WERI-Rb-1 (cell line): ENCODE data around the gene ACTG2.
A peak's percentile ranks its signal among the peaks of the same experiment; 100 is the strongest.

Experiments used
- DNase-seq: peaks from one replicate; pipeline ENCODE4 v3.0.0-alpha.2; 2020
- H3K27ac ChIP-seq: fragments of 250-450 bp; sonication (Bioruptor Pico); 2 replicates; pipeline ENCODE4 v1.5.1; 2020; ENCODE audit warnings: mild to moderate bottlenecking, moderate library complexity
- H3K27me3 ChIP-seq: fragments of 250-450 bp; sonication (Bioruptor Pico); 2 replicates; pipeline ENCODE4 v1.5.1; 2021; ENCODE audit warnings: mild to moderate bottlenecking, low read depth, moderate library complexity; ENCODE audit not compliant: insufficient read depth, severe bottlenecking
- H3K36me3 ChIP-seq: fragments of 250-450 bp; sonication (Bioruptor Pico); 2 replicates; pipeline ENCODE4 v1.5.1; 2020; ENCODE audit warnings: mild to moderate bottlenecking, moderate library complexity
- H3K4me3 ChIP-seq: 2 replicates; pipeline ENCODE4 v1.5.1; 2011; ENCODE audit warnings: low read depth, mild to moderate bottlenecking, control low read depth, low read length
- H3K9me3 ChIP-seq: fragments of 250-450 bp; sonication (Bioruptor Pico); 2 replicates; pipeline ENCODE4 v1.5.1; 2021; ENCODE audit warnings: mild to moderate bottlenecking, moderate library complexity; ENCODE audit not compliant: severe bottlenecking
- CTCF ChIP-seq: IDR thresholded peaks from 2 replicates; pipeline ENCODE4 v1.5.1; 2011; ENCODE audit warnings: low read depth, mild to moderate bottlenecking, control low read depth, inconsistent platforms, low read length

ACTG2 gene

GRCh38 chr2:73917296-73917695, 24.5 kb downstream of the ACTG2 start:
- DNase-seq, result no peak
- Histone ChIP-seq H3K27me3 (no peaks in the 10 kb centered on the region), H3K27ac (no peak overlapping the region), H3K9me3 (no peaks in the 10 kb centered on the region), H3K4me3 (no peak overlapping the region), H3K36me3 (no peaks in the 10 kb centered on the region)
- TF ChIP-seq CTCF, result no peak

GRCh38 chr2:73917696-73918207, 24.9 kb downstream of the ACTG2 start:
- TF ChIP-seq CTCF, result no peak
- Histone ChIP-seq H3K9me3 (no peaks in the 10 kb centered on the region), H3K27ac (no peak overlapping the region), H3K27me3 (no peaks in the 10 kb centered on the region), H3K36me3 (no peaks in the 10 kb centered on the region), H3K4me3 (no peak overlapping the region)
- no peak for DNase-seq

- Histone ChIP-seq H3K4me3 (no peak overlapping the region), H3K9me3 (no peaks in the 10 kb centered on the region), H3K27me3 (no peaks in the 10 kb centered on the region), H3K27ac (no peak overlapping the region), H3K36me3 (no peaks in the 10 kb centered on the region)
- no peak for TF ChIP-seq CTCF
- DNase-seq, result no peak
Observed at GRCh38 chr2:73918856-73919255, 26.0 kb downstream of the ACTG2 start.

GRCh38 chr2:73919596-73920228, 26.9 kb downstream of the ACTG2 start:
- no peak overlapping the region for H3K4me3 ChIP-seq
- H3K9me3 ChIP-seq, result no peaks in the 10 kb centered on the region
- no peaks in the 10 kb centered on the region for H3K36me3 ChIP-seq
- TF ChIP-seq CTCF, result no peak
- H3K27ac ChIP-seq, result no peak overlapping the region
- no peaks in the 10 kb centered on the region for H3K27me3 ChIP-seq
- no peak for DNase-seq

GRCh38 chr2:73920577-73921545, 28.1 kb downstream of the ACTG2 start:
- no peak overlapping the region for H3K4me3 ChIP-seq
- peak; percentile 97 for DNase-seq
- no peaks in the 10 kb centered on the region for H3K9me3 ChIP-seq
- H3K36me3 ChIP-seq, result no peaks in the 10 kb centered on the region
- no peak overlapping the region for H3K27ac ChIP-seq
- no peaks in the 10 kb centered on the region for H3K27me3 ChIP-seq
- TF ChIP-seq CTCF, result peak; percentile 76
